Endothelial cell of umbilical vein (primary cell): Measurements from ENCODE around the gene C2CD4D. TPM values are rescaled to one million over a fixed set of nuclear protein-coding genes. Genes with fewer than 3 reads are reported as not detected.

ENCODE experiments used
- BruUV-seq: library from RNA; stranded (reverse); fragments of 400-500 nt; replicated peaks from 2 replicates; lab custom pipeline; 2021; lab: Mats Ljungman, UMichigan
- CTCF ChIA-PET: fragments of 300-600, 350-600 bp; sonication (Branson Sonifier 250); formaldehyde crosslinking; loops from one replicate; lab custom pipeline; 2021; ENCODE audit warnings: antibody characterized with exemption, inconsistent platforms; lab: Charles Lee
- POLR2A ChIA-PET: fragments of 300-600, 350-600 bp; sonication (Branson Sonifier 250); formaldehyde crosslinking; loops from one replicate; lab custom pipeline; 2021; ENCODE audit warnings: antibody characterized with exemption, inconsistent platforms; lab: Charles Lee
- DNase-seq: peaks from one replicate; pipeline ENCODE4 v3.0.0-alpha.2; 2011; ENCODE audit warnings: low read depth, low spot score
- FAIRE-seq: peaks from 2 replicates; lab custom pipeline; 2011; peaks lifted over from hg19 to GRCh38; lab: Jason Lieb, UNC
- H2AFZ ChIP-seq: 2 replicates; pipeline ENCODE4 v1.6.0; 2012; ENCODE audit warnings: low read depth, low read length, control low read depth, inconsistent platforms
- H3K27ac ChIP-seq: 2 replicates; pipeline ENCODE4 v1.5.1; 2011; ENCODE audit warnings: low read depth, mild to moderate bottlenecking, control low read depth, low read length, moderate library complexity; ENCODE audit not compliant: insufficient read depth
- H3K27me3 ChIP-seq, 2 experiments: 2 replicates each; pipeline versions ENCODE4 v1.6.0 to v1.6.1; 2011; ENCODE audit warnings: low read length in 2 of 2, mixed read lengths in 1 of 2; ENCODE audit not compliant: control insufficient read depth in 2 of 2, insufficient read depth in 2 of 2
- H3K36me3 ChIP-seq, 2 experiments: 2 replicates in 1 of 2; 3 replicates in 1 of 2; pipeline ENCODE4 v1.5.1; 2011; ENCODE audit warnings: low read length in 2 of 2, mild to moderate bottlenecking in 1 of 2, moderate library complexity in 1 of 2; ENCODE audit not compliant: control insufficient read depth in 2 of 2, insufficient read depth in 2 of 2; ENCODE audit errors: extremely low read depth in 1 of 2
- H3K4me1 ChIP-seq: 3 replicates; pipeline ENCODE4 v1.5.1; 2011; ENCODE audit warnings: mild to moderate bottlenecking, low read length; ENCODE audit not compliant: control insufficient read depth, insufficient read depth; ENCODE audit errors: extremely low read depth
- H3K4me2 ChIP-seq: 2 replicates; pipeline ENCODE4 v1.6.1; 2011; ENCODE audit warnings: low read length, control low read depth, mixed read lengths; ENCODE audit not compliant: insufficient read depth
- H3K4me3 ChIP-seq, 3 experiments: fragments of 200-600 bp in 1 of 3; sonication (generic), shearing (Covaris generic) in 1 of 3; replicated peaks in 1 of 3; 2 replicates each; pipeline ENCODE4 v1.5.1; 2011 to 2016; ENCODE audit warnings: control low read depth in 3 of 3, low read length in 3 of 3, mild to moderate bottlenecking in 2 of 3, inconsistent platforms in 1 of 3, low read depth in 1 of 3, moderate library complexity in 1 of 3; ENCODE audit not compliant: insufficient read depth in 1 of 3
- H3K79me2 ChIP-seq: 2 replicates; pipeline ENCODE4 v1.6.0; 2012; ENCODE audit warnings: low read length, inconsistent platforms; ENCODE audit not compliant: control insufficient read depth, insufficient read depth
- H3K9ac ChIP-seq: replicated peaks from 2 replicates; pipeline ENCODE3; 2011; ENCODE audit warnings: low read length, control low read depth; ENCODE audit not compliant: insufficient read depth; ENCODE audit errors: extremely low read depth
- H3K9me1 ChIP-seq: replicated peaks from 3 replicates; pipeline ENCODE4 v1.6.0; 2011; ENCODE audit warnings: mild to moderate bottlenecking, low read length; ENCODE audit not compliant: control insufficient read depth, insufficient read depth; ENCODE audit errors: extremely low read depth
- H3K9me3 ChIP-seq: replicated peaks from 2 replicates; pipeline ENCODE4 v1.5.1; 2012; ENCODE audit warnings: low read length, inconsistent platforms; ENCODE audit not compliant: control insufficient read depth, insufficient read depth
- H4K20me1 ChIP-seq: replicated peaks from 2 replicates; pipeline ENCODE3; 2011; ENCODE audit warnings: mild to moderate bottlenecking, low read length; ENCODE audit not compliant: control insufficient read depth, insufficient read depth; ENCODE audit errors: extremely low read depth
- CTCF ChIP-seq, 2 donors: IDR thresholded peaks; 1 replicate in 1 of 2; 2 replicates in 1 of 2; pipeline ENCODE4 v1.5.1; 2011; ENCODE audit warnings: low read length in 2 of 2, mild to moderate bottlenecking in 2 of 2, moderate library complexity in 2 of 2, control low read depth in 1 of 2, inconsistent platforms in 1 of 2, low read depth in 1 of 2; ENCODE audit not compliant: insufficient read depth in 1 of 2; ENCODE audit errors: extremely low read depth in 1 of 2
- EZH2 ChIP-seq: IDR thresholded peaks from 2 replicates; pipeline ENCODE4 v1.6.1; 2012; ENCODE audit warnings: borderline replicate concordance, low read depth, mild to moderate bottlenecking, moderate library complexity, low read length, inconsistent platforms; ENCODE audit not compliant: severe bottlenecking
- FOS ChIP-seq: IDR thresholded peaks from 2 replicates; pipeline ENCODE4 v1.6.1; 2011; ENCODE audit warnings: mild to moderate bottlenecking, low read length, moderate library complexity, borderline replicate concordance; ENCODE audit not compliant: insufficient read depth
- GATA2 ChIP-seq: IDR thresholded peaks from 2 replicates; pipeline ENCODE4 v1.7.0; 2011; ENCODE audit warnings: low read depth, mild to moderate bottlenecking, moderate library complexity, mixed read lengths, low read length; ENCODE audit not compliant: insufficient read length, insufficient read depth
- JUN ChIP-seq: IDR thresholded peaks from 2 replicates; pipeline ENCODE4 v1.6.1; 2011; ENCODE audit warnings: borderline replicate concordance, low read depth; ENCODE audit not compliant: insufficient read length, insufficient read depth
- MAX ChIP-seq: IDR thresholded peaks from 2 replicates; pipeline ENCODE4 v1.6.1; 2011; ENCODE audit not compliant: insufficient read depth, insufficient read length
- MYC ChIP-seq: IDR thresholded peaks from one replicate; pipeline ENCODE4 v1.6.1; 2011; ENCODE audit warnings: mild to moderate bottlenecking, low read depth, low read length
- POLR2A ChIP-seq: IDR thresholded peaks from 2 replicates; pipeline ENCODE4 v1.6.1; 2012; ENCODE audit warnings: low read depth, mild to moderate bottlenecking, control low read depth, low read length
- POLR2AphosphoS5 ChIP-seq: IDR thresholded peaks from 2 replicates; pipeline ENCODE4 v1.6.1; 2012; ENCODE audit warnings: low read depth, mild to moderate bottlenecking, control low read depth, low read length, moderate library complexity; ENCODE audit not compliant: insufficient read depth
- dilution Hi-C: fragments of 300-500 bp; cut with MboI; formaldehyde crosslinking; loops from one replicate; pipeline ENCODE4 v1.15.0; 2019; ENCODE audit warnings: low sequenced_read_pairs; ENCODE audit not compliant: extremely low pct_ligation_motif_present
- intact Hi-C: fragments of 100-400 bp; cut with micrococcal nuclease; formaldehyde crosslinking; loops from one replicate; pipeline ENCODE4 v1.10.0; 2022
- polyA plus RNA-seq, 4 experiments: library from polyadenylated mRNA; depleted of rRNA in 3 of 4; stranded (reverse) in 3 of 4; unstranded in 1 of 4; fragments of >200 nt; gene quantifications; 2 replicates each; pipeline versions ENCODE4 v1.2.1 to v1.2.3, GENCODE V29; 2011 to 2012; ENCODE audit warnings: missing spikeins in 1 of 4
- total RNA-seq: library from RNA; stranded (reverse); gene quantifications from 2 replicates; pipeline ENCODE4 v1.2.3, GENCODE V29; 2021

Gene C2CD4D
- total and polyA plus RNA-seq, 2 donors (not counting 3 experiments of a cell fraction or from before 2014, with no cell fraction given): not detected

GRCh38 chr1:151841141-151841540 lies 1.5 kb upstream of the C2CD4D start:
- H3K4me3 ChIP-seq: no peak overlapping the region
- no peak overlapping the region for H3K9ac ChIP-seq
- H3K79me2 ChIP-seq: no peaks in the 10 kb centered on the region
- dilution Hi-C loops (no loop called here), intact Hi-C loops (loop anchor here (1.0 kb wide), 1 partner anchor 12 kb away; no protein-coding TSS in a partner anchor)
- FAIRE-seq: peak; percentile 99
- CTCF ChIA-PET: interaction anchor here (1.1 kb wide), 1 partner anchor 161 kb away, joined by 3 read pairs; no protein-coding TSS in a partner anchor
- H3K4me1 ChIP-seq: peaks cover 12% of the 10 kb centered on the region
- peak; percentile 66 for DNase-seq
- no peak overlapping the region for H3K27ac ChIP-seq
- H2AFZ ChIP-seq: no peak overlapping the region
- H3K4me2 ChIP-seq: no peak overlapping the region
- no peaks in the 10 kb centered on the region for H3K9me3 ChIP-seq
- no peaks in the 10 kb centered on the region for H3K36me3 ChIP-seq
- BruUV-seq: no TSS peak
- H3K27me3 ChIP-seq: peaks cover 7 to 12% of the 10 kb centered on the region in 2 experiments
- no peaks in the 10 kb centered on the region for H3K9me1 ChIP-seq
- POLR2A ChIA-PET: no interaction called here
- TF ChIP-seq FOS (peak; percentile 90), POLR2AphosphoS5 (peak; percentile 43), MYC (no peak)
- no peaks in the 10 kb centered on the region for H4K20me1 ChIP-seq

- no peaks in the 10 kb centered on the region for H4K20me1 ChIP-seq
- ChIA-PET POLR2A (no interaction called here), CTCF (interaction anchor here (1.1 kb wide), 1 partner anchor 162 kb away, joined by 3 read pairs; no protein-coding TSS in a partner anchor)
- TF ChIP-seq FOS: no peak
- no peak for TF ChIP-seq MYC
- TF ChIP-seq CTCF (IDR thresholded peaks at IDR 0.05; ENCODE audit: extremely low read depth in 1 of 2, insufficient read depth in 1 of 2, low read depth in 1 of 2, low read length in 2 of 2): no peak
- TF ChIP-seq JUN: no peak
- no peak for TF ChIP-seq MAX
- TF ChIP-seq POLR2AphosphoS5: no peak
- TF ChIP-seq POLR2A: no peak
- TF ChIP-seq EZH2: no peak
- TF ChIP-seq GATA2: no peak
- dilution Hi-C loops: no loop called here
- no peak overlapping the region for H3K4me3 ChIP-seq
- H3K9me3 ChIP-seq: no peaks in the 10 kb centered on the region
- no TSS peak for BruUV-seq
- peak; percentile 33 for FAIRE-seq
- no peak overlapping the region for H3K4me2 ChIP-seq
- no peak overlapping the region for H2AFZ ChIP-seq
- H3K27me3 ChIP-seq: peaks cover 7 to 12% of the 10 kb centered on the region in 2 experiments
- peaks cover 12% of the 10 kb centered on the region for H3K4me1 ChIP-seq
- H3K79me2 ChIP-seq: no peaks in the 10 kb centered on the region
- H3K9ac ChIP-seq: no peak overlapping the region
- no peak overlapping the region for H3K27ac ChIP-seq
- DNase-seq: no peak
- intact Hi-C loops: no loop called here
- H3K9me1 ChIP-seq: no peaks in the 10 kb centered on the region
- H3K36me3 ChIP-seq: no peaks in the 10 kb centered on the region
Observed at GRCh38 chr1:151840421-151840820, 801 bp upstream of the C2CD4D start.
